SK-N-MC (cell line): ENCODE results near the gene HYKK.

ENCODE experiments used
- EZH2 ChIP-seq: fragments of 200-600 bp; sonication (generic); IDR thresholded peaks from one replicate; pipeline ENCODE4 v1.6.1; 2017; ENCODE audit warnings: antibody characterized with exemption
- FOXP2 ChIP-seq: optimal IDR thresholded peaks from 2 replicates; pipeline ENCODE3; 2011; ENCODE audit warnings: mild to moderate bottlenecking, moderate library complexity; ENCODE audit not compliant: insufficient read depth; ENCODE audit errors: extremely low read length, control extremely low read depth
- POLR2AphosphoS5 ChIP-seq: IDR thresholded peaks from 2 replicates; pipeline ENCODE4 v1.6.1; 2012; ENCODE audit warnings: mild to moderate bottlenecking, low read depth, low read length, borderline replicate concordance

- TF ChIP-seq EZH2 (no peak), FOXP2 (no peak), POLR2AphosphoS5 (no peak)
These were observed 30.0 kb downstream of the HYKK start for GRCh38 chr15:78537266-78537905.
